ENCODE results near the gene CAMTA1.

CAMTA1 gene

DNA sequence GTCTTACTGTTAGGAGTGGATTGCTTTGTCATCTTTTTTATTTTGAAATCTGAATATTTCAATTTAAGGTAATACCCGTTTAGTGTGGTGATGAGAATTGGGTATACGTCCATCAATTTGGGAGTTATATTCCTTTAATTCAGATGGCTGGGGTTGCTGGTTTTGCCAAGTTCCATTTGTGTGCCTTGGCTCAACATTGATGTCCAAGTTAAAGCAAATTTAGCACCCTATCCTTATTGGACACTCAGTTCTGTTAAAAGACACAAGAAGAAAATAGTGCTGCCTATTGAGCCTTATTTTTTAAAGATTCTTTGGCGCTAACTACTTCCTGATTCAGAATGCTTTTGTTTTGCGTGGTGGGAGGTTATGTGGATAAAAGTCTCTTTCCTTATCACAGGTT lies 40.6 kb downstream of the CAMTA1 start:
- H3K9me3 ChIP-seq (replicated peaks; ENCODE audit: insufficient read depth, low read length) = no peaks in the 10 kb centered on the region
- H3K27me3 ChIP-seq (replicated peaks; ENCODE audit: insufficient read depth, low read length) = no peaks in the 10 kb centered on the region
- no peak overlapping the region for H3K4me2 ChIP-seq (ENCODE audit: low read depth, low read length)
- H2AFZ ChIP-seq (ENCODE audit: low read length) = no peak overlapping the region
- H3F3A ChIP-seq (ENCODE audit: insufficient read depth, low read length) = peaks cover 23% of the 10 kb centered on the region
- no peak overlapping the region for H3K4me3 ChIP-seq (ENCODE audit: low read length)
- no peaks in the 10 kb centered on the region for H3K9me2 ChIP-seq (replicated peaks; ENCODE audit: insufficient read depth, low read length)
- peaks cover 45% of the 10 kb centered on the region for H3K79me2 ChIP-seq (ENCODE audit: low read length)
- H3K27ac ChIP-seq (ENCODE audit: low read length) = no peak overlapping the region
- H3K4me1 ChIP-seq (ENCODE audit: low read length) = peaks cover 31% of the 10 kb centered on the region
- no peak overlapping the region for H3K9ac ChIP-seq (ENCODE audit: low read length)
- no peaks in the 10 kb centered on the region for H4K20me1 ChIP-seq (ENCODE audit: insufficient read depth, low read length)
- TF ChIP-seq, protein P1, sequence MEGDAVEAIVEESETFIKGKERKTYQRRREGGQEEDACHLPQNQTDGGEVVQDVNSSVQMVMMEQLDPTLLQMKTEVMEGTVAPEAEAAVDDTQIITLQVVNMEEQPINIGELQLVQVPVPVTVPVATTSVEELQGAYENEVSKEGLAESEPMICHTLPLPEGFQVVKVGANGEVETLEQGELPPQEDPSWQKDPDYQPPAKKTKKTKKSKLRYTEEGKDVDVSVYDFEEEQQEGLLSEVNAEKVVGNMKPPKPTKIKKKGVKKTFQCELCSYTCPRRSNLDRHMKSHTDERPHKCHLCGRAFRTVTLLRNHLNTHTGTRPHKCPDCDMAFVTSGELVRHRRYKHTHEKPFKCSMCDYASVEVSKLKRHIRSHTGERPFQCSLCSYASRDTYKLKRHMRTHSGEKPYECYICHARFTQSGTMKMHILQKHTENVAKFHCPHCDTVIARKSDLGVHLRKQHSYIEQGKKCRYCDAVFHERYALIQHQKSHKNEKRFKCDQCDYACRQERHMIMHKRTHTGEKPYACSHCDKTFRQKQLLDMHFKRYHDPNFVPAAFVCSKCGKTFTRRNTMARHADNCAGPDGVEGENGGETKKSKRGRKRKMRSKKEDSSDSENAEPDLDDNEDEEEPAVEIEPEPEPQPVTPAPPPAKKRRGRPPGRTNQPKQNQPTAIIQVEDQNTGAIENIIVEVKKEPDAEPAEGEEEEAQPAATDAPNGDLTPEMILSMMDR (IDR thresholded peaks at IDR 0.05; ENCODE audit: low read length) = no peak
- TF ChIP-seq EZH2phosphoT487 (IDR thresholded peaks at IDR 0.05; ENCODE audit: low read length) = no peak
- TF ChIP-seq EZH2 (optimal IDR thresholded peaks at IDR 0.05; ENCODE audit: low read depth, low read length) = no peak
- no peaks in the 10 kb centered on the region for H3K36me3 ChIP-seq (replicated peaks; ENCODE audit: insufficient read depth, low read length)
- DNase-seq = no peak

DNA sequence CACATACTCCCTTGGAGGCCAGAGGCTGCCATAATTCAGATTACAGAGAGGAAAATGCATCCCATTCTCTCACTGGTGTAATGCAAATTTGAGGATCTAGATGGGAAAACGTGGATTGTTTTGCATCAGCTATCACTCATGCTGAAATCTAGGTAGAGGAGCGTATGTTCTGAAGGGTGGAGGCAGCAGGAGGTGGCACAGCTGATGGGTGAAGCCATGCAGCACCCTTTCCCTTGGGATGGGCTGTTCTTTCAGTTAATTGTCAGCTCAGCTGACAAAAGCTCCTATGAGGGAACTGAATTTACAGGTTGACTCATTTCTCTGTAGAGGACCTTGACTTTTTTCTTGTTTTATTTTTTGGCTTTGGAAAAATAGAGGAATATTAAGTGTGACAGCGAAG lies 41.8 kb downstream of the CAMTA1 start:
- H3K36me3 ChIP-seq (replicated peaks; ENCODE audit: insufficient read depth, low read length) = no peaks in the 10 kb centered on the region
- H3K9me3 ChIP-seq (replicated peaks; ENCODE audit: insufficient read depth, low read length) = no peaks in the 10 kb centered on the region
- no peak for TF ChIP-seq EZH2phosphoT487 (IDR thresholded peaks at IDR 0.05; ENCODE audit: low read length)
- no peak for TF ChIP-seq EZH2 (optimal IDR thresholded peaks at IDR 0.05; ENCODE audit: low read depth, low read length)
- TF ChIP-seq, protein P1 (IDR thresholded peaks at IDR 0.05; ENCODE audit: low read length) = no peak
- H3F3A ChIP-seq (ENCODE audit: insufficient read depth, low read length) = peaks cover 11% of the 10 kb centered on the region; the same call in 1 of the 2 replicates
- H4K20me1 ChIP-seq (ENCODE audit: insufficient read depth, low read length) = no peaks in the 10 kb centered on the region
- H3K4me1 ChIP-seq (ENCODE audit: low read length) = peaks cover 26% of the 10 kb centered on the region
- H3K79me2 ChIP-seq (ENCODE audit: low read length) = peaks cover 36% of the 10 kb centered on the region
- no peak for DNase-seq
- no peaks in the 10 kb centered on the region for H3K27me3 ChIP-seq (replicated peaks; ENCODE audit: insufficient read depth, low read length)
- H3K27ac ChIP-seq (ENCODE audit: low read length) = no peak overlapping the region
- H3K4me2 ChIP-seq (ENCODE audit: low read depth, low read length) = no peak overlapping the region
- H3K4me3 ChIP-seq (ENCODE audit: low read length) = no peak overlapping the region
- H3K9ac ChIP-seq (ENCODE audit: low read length) = no peak overlapping the region
- H2AFZ ChIP-seq (ENCODE audit: low read length) = no peak overlapping the region
- H3K9me2 ChIP-seq (replicated peaks; ENCODE audit: insufficient read depth, low read length) = no peaks in the 10 kb centered on the region

DNA sequence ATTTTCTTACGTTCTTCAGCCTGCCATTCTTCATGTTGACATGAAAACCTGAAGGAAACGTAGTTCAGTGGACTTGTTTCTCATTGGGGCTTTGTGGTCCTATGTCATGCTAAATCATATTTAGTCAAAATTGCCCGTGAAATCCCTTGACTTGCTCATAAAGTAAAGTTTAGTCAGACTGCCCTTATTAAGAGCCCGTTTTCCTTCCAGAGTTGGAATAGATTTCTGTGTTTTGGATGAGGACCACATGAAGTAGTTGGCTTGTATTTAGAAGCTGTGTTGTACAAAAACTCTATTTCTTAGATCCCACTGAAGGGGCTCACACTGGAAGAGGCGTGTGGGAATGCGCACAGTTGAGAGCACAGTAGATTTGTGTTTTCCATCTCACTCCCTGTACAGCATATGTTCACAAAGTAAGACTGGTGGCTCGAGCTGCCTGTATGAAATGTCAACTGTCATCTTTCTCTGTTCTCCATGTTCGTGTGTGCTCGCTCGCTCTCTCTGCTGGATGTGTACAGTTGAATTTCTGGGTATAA lies 42.4 kb downstream of the CAMTA1 start:
- Histone ChIP-seq H3F3A (ENCODE audit: insufficient read depth, low read length) (peaks cover 13% of the 10 kb centered on the region), H4K20me1 (ENCODE audit: insufficient read depth, low read length) (no peaks in the 10 kb centered on the region), H3K4me2 (ENCODE audit: low read depth, low read length) (no peak overlapping the region), H3K36me3 (replicated peaks; ENCODE audit: insufficient read depth, low read length) (no peaks in the 10 kb centered on the region), H3K9me3 (replicated peaks; ENCODE audit: insufficient read depth, low read length) (no peaks in the 10 kb centered on the region), H3K4me1 (ENCODE audit: low read length) (peaks cover 22% of the 10 kb centered on the region), H2AFZ (ENCODE audit: low read length) (no peak overlapping the region), H3K9ac (ENCODE audit: low read length) (no peak overlapping the region), H3K9me2 (replicated peaks; ENCODE audit: insufficient read depth, low read length) (no peaks in the 10 kb centered on the region), H3K79me2 (ENCODE audit: low read length) (peaks cover 36% of the 10 kb centered on the region), H3K27ac (ENCODE audit: low read length) (no peak overlapping the region), H3K27me3 (replicated peaks; ENCODE audit: insufficient read depth, low read length) (no peaks in the 10 kb centered on the region), H3K4me3 (ENCODE audit: low read length) (no peak overlapping the region)
- TF ChIP-seq, protein P1 (IDR thresholded peaks at IDR 0.05; ENCODE audit: low read length) = no peak
- TF ChIP-seq EZH2phosphoT487 (IDR thresholded peaks at IDR 0.05; ENCODE audit: low read length) = no peak
- no peak for TF ChIP-seq EZH2 (optimal IDR thresholded peaks at IDR 0.05; ENCODE audit: low read depth, low read length)
- no peak for DNase-seq
